8988T (cell line): ENCODE data around the gene ATG3.
"Not testable (repeated sequence)": the region's sequence is repeated elsewhere in the genome, so short reads cannot be mapped to it uniquely, and the experiment has no call there.

Experiments
- DNase-seq: peaks from one replicate; pipeline ENCODE4 v3.0.0; 2011

ATG3 gene

DNA sequence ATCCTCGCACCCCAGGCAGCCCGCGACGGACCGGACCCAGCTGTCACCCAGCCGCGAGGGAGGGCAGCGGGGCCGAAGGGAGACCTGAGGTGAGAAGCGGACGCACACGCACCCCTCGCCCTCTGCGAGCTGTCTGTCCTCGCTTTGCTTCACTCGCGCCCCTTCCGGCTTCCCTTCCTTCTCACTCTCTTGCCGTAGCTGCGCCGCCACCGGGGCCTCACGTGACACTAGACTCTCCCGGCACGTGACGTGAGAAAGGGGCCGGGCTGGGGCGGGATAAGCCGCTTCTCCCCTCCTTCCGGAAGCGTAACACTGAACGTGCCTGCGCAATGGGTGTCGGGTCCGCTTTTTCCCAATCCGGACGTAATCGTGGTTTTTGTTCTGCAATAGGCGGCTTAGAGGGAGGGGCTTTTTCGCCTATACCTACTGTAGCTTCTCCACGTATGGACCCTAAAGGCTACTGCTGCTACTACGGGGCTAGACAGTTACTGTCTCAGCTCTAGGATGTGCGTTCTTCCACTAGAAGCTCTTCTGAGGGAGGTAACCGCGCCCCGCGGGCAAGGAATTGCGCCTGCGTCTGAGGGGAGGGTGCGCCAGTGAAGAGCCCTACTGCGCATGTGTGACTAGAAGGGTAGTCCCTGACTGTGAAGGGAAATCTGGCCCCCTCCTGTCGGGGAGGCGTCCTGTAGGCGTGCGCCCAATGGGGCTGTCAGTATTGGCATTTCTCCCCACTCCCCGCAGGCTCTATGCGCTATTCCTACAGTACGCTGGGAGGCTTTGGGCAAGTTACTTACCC, at the start of gene ATG3, which contains the start of gene SLC35A5:
TSS of gene ATG3 (minus strand) at position 229 of the 796 bp plus-strand sequence. CDS start 434 bp downstream, outside the sequence.
TSS of gene SLC35A5 (plus strand) at position 312 of the 796 bp plus-strand sequence. CDS start 1,359 bp downstream, outside the sequence.
- peak; percentile 70 for DNase-seq

DNA sequence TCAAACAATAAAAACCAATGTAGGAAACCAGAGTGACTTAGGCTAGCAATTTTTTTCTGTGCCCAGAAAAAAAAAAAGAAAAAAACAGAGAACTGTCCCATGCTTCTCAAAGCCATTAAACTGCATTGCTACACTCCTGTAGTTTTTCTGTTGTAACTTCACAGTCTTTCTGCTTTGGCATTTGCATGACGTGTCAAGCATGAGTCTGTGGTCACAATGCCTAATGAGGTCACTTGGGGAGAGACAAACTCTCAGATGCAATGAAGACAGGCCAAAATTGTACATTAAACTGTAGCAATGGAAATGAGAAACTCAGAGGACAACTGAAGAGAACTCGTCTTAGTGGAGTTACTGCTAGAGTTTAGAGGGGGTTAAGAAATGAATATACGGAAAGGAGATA, 48.4 kb upstream of the ATG3 start:
- DNase-seq = no peak

DNA sequence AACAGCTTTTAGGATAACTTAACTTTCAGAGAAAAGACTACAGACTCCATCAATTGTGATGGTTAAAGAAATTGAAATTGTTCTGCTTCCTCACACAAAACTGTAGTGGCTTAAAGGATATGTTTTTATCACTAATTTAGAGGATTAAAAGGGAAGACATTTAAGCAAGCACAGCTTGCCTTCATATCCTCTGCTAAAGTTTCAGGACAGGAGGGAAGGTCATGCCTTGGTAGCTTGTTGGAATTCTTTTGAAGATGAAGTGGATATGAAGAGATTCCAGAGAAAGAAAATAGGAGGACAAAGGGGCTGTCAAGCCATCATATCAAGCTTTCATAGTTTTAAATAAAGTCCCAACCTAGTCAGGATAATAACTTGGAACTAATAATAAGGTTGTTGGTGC, 46.1 kb upstream of the ATG3 start:
- DNase-seq = no peak

DNA sequence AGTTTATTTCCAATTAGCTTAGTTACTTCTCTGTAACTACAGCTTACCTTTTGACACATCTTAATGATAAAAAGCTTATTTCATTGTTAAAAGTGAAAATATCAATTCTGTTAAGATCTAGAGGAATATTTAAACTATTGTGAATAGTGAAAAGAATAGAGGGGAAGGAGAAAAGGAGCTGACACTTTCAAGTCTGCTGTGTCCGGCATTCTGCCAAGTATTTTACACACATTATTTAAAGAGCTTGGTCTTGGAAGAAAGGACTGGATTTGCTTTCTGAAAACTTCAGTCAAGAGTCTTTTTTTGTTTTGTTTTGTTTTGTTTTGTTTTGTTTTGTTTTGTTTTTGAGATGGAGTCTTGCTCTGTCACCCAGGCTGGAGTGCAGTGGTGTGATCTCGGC, 44.3 kb upstream of the ATG3 start:
- DNase-seq = no peak

DNA sequence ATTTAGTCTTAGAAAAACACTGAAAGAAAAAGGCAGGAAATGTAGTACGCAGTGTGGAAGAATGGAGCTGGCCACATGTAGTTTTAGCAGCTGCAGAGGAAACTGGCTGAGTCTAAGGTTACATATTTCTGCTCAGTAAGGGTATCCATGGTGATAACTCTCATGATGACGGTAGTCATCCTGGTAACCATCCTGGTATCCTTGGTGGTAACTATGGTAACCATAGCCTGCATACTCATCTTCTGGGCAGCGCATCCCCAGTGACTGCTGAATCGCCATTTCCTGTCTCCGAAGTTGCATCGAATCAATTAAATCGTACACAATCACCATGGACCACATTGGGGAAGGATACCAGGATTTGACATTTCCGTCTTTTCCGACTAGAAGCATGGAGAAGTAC, 43.5 kb upstream of the ATG3 start:
- no peak for DNase-seq

DNA sequence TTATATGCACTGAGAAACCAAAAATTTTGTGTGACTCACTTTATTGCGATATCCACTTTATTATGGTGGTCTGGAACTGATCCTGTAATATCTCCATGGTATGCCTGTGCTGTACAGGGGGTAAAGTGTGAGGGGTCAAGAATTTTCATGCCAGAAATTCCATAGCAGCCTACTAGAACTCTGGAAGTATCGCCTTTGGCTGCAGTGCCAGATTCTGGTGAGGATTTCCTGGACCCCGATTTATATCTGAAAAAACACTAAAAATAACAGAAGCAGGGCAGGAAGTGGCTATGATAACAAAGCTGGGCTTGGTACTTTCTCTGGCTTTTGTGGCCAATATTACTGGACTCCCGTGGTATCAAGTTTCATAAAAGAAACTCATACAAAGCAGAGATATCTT, 42.8 kb upstream of the ATG3 start:
- no peak for DNase-seq

DNA sequence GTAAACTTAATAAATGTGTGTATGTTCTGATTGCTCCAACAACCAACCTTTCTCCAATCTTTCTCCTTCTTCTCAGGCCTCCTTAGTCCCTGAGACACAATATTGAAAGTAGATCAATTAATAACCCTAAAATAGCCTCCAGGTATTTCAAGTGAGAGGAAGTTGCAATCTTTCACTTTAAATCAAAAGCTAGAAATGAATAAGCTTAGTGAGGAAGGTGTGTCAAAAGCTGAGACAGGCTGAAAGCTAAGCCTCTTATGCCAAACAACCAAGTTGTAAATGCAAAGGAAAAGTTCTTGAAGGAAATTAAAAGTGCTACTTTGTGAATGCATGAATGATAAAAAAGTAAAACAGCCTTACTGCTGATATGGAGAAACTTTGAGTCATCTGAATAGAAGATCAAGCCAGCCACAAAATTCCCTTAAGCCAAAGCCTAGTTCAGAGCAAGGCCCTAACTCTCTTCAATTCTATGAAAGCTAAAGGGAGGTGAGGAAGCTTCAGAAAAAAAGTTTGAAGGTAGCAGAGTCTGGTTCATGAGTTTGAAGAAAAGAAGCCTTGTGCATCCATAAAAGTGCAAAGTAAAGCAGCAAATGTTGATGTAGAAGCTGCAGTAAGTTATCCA, 40.6 kb upstream of the ATG3 start:
- no peak for DNase-seq

DNA sequence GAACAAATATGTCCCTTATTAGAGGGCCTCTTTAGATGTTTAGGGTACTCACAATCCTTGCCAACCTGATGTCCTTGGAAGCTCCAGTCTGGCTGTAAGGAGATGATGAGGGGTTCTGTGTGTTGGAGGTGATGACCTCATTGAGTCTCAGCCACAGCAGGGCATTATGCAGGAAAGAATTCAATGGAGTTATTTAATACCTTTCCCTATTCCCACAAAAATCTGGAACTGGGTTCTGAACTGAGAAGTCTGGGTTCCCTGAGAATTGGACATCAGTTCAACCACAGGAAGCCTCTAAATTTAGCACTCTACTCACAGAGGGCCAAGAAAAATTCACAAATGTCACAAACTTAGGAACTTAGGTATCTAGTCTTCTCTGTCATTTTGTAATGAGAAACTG, 37.0 kb upstream of the ATG3 start:
- DNase-seq = no peak

DNA sequence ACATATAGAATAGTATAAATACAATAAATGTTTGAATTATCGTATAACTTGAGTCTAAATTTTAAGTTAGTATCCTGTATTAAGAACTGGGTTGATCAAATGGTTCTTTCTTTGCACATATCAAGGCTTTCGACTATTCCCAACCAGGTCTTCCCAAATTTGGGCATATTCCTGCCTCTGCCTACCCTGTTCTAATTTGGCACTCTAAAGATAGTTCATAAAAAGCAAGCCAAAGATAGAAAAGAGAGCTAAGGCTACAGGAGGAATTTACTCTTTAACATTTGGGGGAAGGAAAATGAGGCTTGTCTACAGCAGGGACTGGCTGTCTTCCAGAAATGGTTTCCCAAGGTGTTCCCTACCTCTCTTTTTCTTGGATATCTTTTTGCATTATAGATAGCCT, 36.2 kb upstream of the ATG3 start:
- no peak for DNase-seq

DNA sequence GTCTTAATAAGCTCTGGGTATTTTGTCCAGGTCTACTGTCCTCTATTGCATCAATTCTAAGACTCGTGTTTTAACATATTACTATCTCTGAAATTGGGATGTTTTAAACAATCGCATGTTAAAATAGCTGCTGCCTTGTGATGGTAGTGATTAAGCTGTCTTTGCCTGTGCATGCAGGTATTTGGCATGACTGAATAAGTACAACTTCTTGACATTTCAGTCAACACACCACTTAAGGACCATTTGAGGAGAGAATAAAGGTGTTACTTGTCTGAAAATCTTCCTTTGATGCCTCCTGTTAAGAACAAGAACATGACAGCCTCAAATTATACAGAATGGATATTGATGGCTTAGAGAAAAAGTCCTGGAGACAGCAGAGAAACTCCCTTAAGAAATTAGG, 33.1 kb upstream of the ATG3 start:
- DNase-seq = no peak

DNA sequence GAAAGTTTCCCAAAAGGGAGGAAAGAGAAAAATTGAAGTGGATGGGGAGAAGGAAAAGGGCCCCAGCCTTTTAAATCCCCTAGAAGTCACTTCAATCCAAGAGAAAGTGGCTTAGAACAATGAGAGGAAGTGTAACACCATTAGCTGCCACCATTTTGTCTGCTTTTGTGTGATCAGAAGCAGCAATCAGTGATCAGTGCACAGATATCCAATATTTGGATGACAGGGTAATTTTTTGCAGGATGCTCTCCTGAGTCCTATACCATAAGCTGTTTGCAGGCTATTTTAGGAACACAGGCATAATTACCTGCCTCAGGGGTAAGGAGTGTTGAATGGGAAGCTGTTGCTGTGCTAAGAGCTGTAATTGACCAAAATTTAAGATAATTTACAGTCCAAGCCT, 31.5 kb upstream of the ATG3 start:
- DNase-seq = no peak

DNA sequence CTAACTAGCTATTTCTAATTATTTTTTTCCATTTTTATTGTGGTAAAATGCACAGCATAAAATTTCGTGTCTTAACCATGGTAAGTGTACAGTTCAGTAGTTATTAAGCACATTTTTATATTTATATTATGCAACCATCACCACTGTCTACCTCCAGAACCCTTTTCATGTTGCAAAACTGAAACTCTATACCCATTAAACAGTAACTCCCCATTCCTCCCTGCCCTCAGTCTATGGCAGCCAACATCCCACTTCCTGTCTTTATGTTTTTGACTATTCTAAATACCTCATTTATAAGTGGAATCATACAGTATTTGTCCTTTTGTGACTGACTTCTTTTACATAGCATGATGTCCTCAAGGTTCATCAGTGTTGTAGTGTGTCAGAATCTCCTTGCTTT, 25.6 kb upstream of the ATG3 start:
- DNase-seq = no peak

DNA sequence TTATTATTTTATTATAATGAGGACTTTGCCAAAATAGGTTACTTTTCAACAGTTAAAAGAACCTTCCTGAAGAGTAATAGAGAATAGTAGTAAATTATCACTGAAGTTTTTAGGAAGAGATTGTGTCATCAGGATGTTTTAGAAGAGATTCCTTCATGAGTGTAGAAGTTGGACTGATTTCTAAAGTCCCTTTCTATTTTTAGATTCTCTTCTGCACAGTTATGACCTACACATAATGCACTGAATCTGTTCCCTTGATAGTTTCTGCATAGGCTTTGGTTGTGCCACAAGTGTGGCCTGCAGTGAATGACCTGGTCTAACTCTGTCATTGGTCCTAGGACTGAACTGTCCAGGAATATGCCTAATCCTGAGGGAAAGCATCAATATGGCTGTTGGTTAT, 24.0 kb upstream of the ATG3 start:
- DNase-seq = no peak

DNA sequence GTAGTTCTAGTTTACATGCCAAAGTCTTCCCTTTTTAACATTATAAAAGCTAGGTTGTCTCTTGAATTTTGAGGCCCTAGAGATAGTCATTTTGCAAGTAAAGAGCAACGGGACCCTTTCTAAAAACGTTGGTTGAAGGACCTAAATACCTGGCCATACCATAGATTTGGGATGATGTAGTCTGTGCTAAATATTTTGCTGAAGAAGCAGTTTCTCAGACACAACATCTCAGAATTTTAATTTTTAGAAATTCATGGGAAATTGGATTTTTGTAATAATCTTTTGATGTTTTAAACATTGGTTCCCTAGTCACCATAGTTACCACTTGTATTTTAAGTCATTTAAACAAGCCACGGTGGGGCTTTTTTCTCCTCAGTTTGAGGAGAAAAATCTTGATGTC, 21.3 kb upstream of the ATG3 start:
- DNase-seq = no peak

DNA sequence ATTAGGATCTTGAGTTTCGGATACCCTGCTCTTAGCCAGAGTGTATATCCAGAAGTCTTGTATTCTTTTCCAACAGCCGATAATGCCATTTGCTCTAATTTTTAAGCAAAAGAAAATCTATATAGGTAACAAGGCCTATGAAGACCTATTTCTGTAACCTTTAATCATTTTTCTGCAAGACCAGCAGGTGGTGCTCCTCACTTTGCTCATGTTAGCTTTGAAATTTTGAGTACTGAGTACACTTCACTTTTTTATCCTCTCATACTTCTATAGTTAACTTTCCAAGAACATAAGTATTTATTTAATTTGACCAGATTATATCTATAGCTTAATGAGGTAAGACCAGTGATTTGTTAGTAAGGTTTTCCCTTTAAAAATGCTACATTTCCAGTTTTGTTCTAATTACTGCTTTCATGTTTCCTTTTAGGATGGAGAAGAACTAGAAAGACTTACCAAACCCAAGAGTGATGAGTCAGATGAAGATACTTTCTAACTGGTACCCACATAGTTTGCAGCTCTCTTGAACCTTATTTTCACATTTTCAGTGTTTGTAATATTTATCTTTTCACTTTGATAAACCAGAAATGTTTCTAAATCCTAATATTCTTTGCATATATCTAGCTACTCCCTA, 20.6 kb upstream of the ATG3 start:
- no peak for DNase-seq

DNA sequence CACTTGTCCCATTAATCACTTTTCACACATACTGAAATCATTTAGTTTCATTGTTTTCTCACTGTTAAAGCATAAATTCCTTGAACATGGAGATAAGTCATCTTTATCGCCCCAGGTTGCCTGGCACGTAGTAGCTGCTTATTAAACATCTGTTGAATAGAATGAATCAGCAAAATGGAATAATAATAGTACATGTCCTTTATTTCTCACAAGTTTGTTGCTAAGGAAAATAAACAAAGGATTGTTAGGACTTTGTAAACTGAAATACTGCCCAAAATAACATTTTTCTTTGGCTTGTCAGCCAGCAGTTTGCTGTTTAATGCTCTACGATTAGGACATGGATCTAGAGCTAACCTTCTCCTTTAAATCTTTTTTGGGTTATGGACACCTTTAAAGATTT, 17.9 kb upstream of the ATG3 start:
- DNase-seq = no peak

DNA sequence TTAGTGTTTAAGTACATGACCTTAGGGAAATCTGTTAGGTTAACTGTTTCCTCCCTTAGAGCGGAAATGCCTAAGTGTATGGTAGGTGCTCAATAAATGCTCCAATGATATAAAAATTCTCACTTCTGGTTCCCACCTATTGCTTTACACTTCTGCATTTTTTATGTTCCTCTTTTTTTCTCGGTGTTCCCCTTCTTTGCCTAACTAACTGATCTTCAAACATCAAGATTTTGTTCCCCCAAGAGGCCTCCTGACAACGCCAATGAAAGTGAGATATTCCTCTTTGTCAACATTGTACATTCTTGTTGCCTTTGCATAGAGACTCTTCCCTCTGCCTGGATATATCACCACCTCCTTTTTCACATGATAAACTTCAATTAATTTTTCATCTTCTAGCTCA, 17.5 kb upstream of the ATG3 start:
- no peak for DNase-seq

DNA sequence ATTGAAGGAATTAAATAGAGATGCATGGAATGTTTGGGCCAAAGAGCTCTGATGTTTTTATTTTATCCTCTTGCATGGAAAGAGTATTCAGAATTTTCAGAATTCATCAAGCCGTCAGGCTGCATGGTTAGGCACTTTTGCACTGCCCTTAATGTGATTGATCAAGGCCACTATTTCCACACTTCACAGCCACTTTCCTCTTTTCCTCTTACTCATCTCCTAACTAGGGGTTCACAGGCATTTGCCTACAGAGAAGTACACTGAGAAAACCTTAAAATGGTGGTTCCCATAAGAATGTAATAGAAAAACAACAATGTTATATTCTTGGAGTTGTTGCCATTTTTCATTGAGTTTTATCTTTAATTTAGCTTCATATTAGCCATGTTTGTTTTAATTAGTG, 10.9 kb upstream of the ATG3 start:
- no peak for DNase-seq

DNA sequence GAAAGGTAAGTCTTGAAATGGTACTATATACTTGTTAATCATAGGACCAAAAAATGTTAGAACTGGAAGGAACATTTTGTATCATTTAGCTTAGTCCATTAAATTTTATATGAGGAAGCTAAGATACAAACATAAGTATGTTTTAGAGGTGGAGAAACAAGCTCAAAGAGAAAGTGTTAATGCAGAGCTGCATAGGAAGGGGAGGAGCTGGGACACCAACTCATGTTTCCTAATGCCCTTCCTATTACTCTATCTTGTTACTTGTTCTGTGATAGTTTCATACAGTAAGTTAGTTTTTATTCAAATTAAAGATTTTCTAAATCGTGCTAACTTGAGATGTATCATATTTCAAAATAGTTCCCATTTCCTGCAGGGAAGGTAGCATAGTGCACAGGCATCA, 7.5 kb upstream of the ATG3 start:
- no peak for DNase-seq

DNA sequence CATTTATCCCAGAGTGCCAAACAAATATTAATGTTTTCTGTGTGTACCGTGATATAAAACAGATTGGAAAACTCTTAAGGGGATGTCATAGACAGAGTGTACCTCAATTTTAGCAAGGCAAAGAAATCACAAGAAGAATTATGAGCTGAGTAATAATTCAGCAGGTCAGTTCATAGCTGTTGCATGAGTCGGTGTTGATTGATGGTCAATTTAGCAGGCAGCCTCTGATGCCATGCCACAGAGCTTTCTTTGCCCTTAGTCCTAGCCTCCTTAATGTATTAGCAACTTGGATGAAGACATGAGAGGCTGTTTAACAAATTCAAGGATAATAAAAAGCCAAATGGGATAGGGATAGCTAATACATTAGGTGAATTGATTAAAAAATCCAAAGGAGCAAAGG, 6.9 kb upstream of the ATG3 start:
- no peak for DNase-seq

DNA sequence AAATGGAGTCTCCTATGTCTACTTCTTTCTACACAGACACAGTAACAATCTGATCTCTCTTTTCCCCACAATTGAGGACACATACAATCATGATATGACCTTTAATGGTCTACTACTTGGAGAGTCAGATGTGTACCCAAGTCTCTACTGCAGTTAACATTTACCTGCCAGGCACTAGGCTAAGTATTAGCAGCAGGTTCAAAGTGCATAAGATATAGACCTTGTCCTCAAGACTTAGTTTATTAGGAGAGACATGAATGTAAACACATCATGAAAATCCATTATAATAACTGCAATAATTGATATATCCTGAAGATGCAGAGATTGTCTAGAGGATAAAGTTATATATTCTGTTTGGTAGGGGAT, 3.2 kb upstream of the ATG3 start:
- no peak for DNase-seq

DNA sequence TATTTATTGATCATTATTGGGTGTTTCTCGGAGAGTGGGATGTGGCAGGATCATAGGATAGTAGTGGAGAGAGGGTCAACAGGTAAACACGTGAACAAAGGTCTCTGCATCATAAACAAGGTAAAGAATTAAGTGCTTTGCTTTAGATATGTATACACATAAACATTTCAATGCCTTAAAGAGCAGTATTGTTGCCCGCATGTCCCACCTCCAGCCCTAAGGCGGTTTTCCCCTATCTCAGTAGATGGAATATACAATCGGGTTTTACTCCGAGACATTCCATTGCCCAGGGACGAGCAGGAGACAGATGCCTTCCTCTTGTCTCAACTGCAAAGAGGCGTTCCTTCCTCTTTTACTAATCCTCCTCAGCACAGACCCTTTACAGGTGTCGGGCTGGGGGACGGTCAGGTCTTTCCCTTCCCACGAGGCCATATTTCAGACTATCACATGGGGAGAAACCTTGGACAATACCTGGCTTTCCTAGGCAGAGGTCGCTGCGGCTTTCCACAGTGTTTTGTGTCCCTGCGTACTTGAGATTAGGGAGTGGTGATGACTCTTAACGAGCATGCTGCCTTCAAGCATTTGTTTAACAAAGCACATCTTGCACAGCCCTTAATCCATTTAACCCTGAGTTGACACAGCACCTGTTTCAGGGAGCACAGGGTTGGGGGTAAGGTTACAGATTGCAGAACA, 2.6 kb upstream of the ATG3 start:
- DNase-seq = not testable (repeated sequence)

DNA sequence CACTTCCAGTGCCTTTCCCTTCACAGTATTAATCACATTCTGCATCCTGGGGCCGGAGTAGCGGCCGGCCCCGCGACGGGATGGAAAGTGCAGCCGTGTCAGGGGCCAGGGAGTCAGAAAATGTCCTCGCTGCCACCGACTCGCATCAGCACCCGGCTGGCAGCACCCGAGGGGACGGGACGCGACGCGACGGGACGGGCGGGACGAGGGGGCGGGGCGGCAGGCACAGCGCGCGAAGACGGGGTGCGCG, 353 bp downstream of the ATG3 start:
- DNase-seq = peak; percentile 26
